ENCODE measurements around the gene CBY2.

CBY2 gene

DNA sequence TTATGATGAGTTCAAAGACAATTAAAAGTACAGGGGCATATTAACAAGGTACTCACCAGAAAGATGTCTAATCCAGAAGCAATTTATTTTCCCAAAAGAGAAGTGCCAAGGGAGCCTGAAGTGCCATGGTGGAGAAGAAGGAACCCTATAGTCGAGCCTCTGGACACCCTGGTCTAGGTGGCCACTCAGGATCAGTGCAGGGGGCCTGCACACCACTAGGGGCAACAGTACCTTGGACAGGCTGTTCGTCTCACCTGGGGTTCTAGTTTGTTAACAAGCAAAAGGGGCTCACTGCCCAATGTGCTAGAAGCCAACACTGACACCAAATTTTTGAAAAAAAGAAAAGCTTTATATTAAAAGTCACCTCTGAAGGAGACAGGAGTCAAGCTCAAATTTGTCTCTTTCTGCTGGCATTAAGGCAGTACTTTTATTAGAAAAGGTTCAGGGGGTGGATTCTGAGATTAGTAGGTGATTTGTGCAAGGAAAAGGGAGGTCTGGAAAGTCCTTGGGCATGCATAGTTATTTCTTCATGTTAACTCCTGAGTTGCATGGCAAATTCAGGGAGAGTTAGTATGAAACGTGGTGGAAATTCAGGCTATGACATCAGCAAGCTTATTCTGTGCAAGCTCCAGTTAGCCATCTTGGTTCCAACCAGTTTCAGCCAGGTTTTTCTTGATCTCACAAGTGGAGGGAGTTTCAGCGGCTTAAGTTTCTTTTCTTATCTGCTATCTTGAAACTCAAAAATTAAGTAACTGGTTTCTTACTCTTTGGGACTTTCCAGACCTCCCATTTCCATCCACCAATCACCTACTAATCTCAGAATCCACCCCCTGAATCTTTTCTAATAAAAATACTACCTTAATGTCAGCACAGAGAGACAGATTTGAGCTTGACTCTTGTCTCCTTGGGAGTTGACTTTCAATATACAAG is 884 bp upstream of the CBY2 start:
- DNase-seq (ENCODE audit: low spot score) = no peak

DNA sequence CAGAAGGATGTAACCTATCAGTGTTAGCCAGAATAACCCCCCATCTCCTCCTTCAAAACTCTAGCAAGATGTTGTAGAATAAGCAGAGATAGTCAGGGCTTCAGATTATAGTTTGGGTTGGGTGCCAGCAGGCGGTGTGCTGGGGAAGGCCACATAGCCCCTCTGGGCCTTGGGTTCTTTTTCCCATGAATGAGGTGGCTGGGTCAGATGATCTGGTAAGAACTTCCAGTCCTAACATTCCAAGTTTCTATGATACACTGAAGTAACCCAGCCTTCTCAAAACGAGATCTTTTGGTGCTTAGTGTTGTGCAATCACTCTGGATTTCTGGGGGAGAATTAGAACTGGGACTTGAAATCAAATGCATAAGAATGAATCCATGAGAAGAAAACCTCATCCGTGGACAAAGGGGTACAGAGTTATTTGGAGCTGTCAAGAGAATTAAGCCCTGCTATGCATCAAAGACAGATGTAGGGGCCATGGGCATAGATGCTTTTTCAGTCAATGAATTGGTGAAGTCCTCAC is 810 bp downstream of the CBY2 start:
- no peak for DNase-seq (ENCODE audit: low spot score)

DNA sequence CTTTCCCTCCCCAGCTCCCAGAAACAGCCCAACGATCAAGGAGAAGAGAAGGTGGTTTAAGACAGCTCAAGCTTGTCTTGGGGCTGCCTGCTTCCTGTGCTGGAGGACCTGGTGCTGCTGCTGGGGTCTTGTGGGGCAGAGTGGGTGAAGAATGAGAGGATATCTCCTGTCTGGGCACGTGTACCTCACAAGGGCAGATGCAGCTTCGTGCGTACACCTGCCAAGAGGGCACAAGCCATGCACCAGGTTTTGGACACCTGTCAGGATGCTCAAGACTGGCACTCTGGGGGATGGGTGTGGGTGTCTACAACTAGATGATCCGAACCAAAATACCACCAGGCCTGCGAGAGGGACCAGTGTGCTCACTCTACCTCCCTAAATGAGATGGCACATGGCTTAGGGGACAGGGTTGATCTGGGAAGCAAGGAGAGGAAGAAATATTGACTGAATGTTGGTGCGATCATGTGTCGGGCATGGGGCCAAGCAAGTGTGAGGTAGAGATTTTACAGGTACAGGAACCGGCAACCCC is 2.2 kb downstream of the CBY2 start:
- DNase-seq (ENCODE audit: low spot score) = no peak

DNA sequence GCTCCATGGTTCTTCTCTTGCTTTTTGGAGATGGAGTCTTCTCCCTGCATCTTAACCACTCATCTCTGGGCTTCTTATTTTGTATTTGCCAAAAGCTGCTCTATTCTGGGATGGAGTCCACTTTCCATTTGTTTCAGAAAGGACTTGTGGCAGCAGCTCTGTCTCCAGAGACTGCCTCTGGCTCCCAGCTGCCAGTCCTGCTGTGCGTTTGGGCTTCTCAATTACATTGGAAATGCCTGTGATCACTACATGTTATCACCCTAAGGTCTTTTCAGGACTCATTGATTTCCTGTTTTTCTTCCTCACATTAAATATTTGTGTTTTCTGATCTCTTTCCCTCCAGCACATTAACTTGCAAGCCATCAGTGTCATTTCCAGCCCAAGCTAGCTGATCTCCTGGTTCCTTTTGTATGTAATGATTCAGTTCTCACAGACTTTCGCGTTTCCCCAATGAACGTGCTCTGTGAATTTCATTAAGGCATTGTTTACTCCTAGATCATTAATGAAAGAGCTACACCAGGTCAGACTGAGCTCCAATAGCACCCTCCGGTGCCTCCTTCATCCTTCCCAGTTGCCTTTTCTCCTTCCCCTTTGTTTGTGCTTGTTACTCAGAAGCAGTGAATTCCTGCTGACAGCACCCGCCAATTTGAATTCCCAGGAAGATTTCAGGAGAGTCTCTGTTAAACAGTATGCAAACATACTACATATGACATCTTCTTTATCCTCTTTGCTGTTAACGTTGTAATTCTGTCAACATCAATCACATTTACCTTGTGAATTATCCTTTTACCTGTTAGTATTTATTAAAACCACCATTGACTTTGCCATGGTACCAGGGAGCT is 3.0 kb downstream of the CBY2 start:
- DNase-seq (ENCODE audit: low spot score) = no peak

DNA sequence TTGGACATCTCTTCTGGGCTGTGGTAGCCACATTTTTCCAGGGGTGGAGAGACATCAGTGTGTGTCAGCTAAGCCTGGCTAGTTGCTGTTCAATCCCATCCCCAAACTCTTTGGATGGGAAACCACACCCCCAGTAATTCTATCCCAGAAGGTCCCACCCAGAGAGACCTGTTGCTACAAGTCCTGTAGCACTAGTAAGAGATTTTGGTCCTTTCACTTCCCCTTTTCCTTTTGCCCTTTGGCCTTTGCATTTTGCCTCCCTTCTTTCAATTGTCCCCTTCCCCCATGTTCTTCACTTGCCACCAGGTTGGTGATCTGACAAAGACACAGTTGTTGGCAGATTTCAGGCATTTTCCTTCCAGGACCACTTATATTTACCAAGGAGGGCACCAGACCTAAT is 3.8 kb downstream of the CBY2 start:
- no peak for DNase-seq (ENCODE audit: low spot score)

DNA sequence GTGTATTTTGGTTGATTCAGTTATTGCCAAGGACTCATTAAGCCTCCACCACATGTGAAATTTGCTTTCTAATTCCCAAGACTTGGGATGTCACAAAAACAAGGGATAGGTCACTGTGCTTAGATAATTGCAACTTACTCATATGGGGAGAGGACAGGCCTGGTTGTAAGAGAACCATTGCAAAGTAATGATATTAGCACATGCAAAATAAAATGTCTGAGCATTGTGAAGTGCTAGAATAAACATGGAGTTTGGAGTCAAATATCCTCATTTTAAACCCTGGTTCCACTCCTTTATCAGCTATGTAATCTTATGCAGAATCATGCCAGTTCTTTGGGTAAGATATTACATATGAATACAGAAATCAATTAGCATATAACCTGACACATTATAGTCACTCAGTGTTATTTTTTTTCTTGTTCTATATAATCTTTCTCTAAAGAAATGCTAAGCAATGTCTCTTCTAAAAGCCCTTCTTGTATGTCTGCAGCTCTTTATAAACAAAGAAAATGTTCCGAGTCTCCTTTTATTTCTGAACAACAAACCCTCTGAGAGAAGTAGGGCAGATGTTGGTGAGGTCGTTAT is 5.5 kb downstream of the CBY2 start:
- DNase-seq (ENCODE audit: low spot score) = no peak

DNA sequence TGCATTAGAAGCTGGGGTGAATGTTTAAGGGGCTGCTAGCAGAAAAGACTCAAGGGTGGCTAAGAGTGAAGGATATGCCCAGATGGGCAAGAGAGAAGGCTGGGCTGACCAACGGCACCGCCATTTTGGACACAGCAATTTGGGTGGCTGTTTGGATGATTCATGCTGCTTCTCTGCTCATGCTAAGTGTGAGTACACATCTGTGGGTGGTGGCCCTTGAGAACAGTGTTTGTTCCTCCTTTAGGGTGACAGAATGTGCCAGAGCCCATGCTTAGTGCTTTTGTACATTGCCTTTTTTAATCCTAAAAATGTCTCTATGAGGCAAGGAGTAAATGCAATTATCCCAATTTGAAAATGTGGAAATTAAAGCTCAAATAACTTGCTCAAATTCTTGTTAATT is 9.8 kb downstream of the CBY2 start:
- DNase-seq (ENCODE audit: low spot score) = no peak

DNA sequence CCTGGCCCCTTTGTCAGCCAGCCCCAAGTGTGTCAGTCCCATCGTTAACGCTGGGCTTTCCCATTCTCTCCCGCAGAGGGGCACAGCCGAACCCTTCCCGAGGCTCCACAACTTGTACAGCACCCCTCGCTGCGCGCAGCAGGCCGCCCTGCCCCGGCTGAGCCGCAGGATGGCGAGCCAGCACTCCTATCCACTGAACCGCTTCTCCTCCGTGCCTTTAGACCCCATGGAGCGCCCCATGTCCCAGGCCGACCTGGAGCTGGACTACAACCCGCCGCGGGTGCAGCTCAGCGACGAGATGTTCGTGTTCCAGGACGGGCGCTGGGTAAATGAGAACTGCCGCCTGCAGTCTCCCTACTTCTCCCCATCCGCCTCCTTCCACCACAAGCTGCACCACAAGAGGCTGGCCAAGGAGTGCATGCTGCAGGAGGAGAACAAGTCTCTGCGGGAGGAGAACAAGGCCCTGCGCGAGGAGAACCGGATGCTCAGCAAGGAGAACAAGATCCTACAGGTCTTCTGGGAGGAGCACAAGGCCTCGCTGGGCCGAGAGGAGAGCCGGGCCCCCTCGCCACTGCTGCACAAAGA is 11.1 kb downstream of the CBY2 start:
- no peak for DNase-seq (ENCODE audit: low spot score)

DNA sequence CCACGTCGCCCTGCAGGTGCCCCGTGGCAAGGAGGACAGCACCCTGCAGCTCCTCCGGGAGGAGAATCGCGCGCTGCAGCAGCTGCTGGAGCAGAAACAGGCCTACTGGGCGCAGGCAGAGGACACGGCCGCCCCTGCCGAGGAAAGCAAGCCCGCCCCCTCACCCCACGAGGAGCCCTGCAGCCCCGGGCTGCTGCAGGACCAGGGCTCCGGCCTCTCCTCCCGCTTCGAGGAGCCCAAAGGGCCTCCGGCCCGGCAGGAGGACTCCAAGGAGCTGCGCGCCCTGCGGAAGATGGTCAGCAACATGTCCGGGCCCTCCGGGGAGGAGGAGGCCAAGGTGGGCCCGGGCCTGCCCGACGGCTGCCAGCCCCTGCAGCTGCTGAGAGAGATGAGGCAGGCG is 11.6 kb downstream of the CBY2 start:
- no peak for DNase-seq (ENCODE audit: low spot score)

DNA sequence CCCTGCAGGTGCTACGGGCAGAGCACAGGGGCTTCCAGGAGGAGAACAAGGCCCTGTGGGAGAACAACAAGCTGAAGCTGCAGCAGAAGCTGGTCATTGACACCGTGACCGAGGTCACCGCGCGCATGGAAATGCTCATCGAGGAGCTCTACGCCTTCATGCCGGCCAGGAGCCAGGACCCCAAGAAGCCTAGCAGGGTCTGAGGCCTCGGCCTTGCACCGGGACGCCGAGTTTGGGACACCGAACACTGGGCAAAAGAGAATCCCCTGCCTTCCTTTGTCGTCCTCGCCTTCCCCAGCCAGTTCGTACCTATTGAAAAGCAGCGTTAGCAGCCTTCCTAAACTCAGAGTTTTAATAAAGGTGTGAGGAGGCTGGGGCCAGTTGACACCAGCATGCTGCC is 12.1 kb downstream of the CBY2 start:
- no peak for DNase-seq (ENCODE audit: low spot score)

DNA sequence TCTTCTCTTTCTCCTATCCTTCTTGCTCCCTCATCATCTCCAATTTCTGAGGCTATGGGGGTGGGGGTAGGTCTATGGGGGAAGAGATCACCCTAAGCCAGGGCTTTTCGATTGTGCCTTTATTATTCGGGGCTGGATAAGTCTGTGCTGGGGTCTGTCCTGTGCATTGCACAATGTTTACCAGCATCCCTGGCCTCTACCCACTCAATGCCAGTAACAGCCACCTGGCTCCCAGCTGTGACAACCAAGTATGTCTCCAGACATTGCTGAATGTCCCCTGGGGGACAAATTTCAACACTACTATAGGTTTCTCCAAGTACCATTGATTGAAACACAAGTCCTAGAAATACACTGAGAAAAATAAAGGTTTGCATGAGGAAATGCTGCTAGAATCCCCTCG is 13.2 kb downstream of the CBY2 start:
- no peak for DNase-seq (ENCODE audit: low spot score)

DNA sequence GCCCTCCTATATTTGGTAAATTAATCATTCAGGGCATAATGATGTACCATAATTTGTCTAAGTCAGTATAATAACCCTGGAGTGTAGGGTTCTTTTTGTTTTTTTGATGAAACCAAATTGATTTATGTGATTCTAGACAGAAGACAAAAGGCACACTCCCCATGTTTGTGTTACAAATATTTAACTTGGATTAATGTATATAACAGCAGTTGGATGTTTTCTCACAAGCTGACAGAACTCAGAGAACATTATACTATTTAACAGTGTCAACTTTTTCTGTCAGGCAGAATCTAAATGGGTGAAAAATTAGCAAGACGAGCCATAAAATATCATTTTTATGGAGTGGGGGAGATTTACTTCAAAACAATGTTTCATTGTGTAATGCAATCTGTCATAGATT is 15.2 kb downstream of the CBY2 start:
- no peak for DNase-seq (ENCODE audit: low spot score)

DNA sequence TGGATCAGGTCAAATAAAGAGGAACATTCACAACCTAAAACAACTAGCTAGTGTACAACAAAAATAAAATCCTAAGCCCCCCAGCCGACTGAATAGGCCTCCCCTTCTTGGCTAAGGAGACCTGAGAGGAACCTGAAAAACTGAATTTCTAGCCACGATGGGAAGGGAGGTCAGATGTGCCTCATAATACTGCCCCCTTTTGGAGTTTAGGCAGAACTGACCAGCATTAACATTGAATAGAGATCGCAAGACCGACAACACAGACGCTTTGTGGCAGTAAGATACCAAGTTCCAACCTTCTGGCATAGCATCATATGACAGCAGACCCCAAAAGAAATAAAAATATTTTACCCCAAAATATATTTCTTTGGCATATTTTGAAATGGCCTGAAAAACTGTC is 15.9 kb downstream of the CBY2 start:
- DNase-seq (ENCODE audit: low spot score) = peak; percentile 4

DNA sequence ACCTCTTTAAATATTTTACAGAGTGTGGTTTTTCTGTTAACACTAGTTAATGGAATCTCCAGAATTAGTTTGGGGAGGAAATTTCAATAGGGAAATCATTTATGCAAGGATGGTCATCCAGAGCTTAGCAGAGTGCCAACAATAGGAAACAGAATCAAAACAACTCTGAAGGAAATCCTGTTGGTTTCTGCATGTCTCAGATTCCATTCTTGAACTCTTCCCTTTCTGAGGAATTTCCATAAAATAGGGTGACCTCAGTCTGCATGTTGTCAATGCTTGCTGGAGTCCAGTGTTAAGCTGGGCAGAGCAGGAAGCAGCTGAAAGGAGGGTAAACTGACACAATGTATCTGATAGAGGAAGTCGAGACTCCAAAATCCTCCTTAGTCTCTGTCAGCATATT is 16.9 kb downstream of the CBY2 start:
- DNase-seq (ENCODE audit: low spot score) = no peak

DNA sequence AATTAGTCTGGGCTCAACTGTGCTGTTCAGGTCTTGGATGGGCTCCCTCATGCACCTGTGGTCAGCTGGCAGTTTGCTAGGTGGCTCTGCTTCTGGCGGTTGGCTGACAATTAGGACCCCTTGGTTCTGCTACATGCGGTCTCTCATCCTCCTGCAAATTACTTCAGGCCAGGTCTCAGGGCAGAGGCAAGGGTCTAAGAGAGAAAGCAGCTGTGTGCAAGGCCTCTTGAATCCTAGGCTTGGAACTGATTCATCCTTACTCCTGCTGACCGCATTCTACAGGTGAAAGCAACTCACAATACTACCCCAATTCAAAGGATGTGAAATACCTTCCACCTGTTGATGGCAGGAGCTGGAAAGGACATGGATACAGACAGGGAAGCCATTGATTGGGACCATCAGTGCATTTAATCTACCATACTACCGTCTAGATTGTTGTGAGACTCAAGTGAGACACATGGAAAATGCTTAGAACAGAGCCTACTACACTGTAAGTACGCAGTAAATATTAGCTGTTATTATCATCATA is 19.1 kb downstream of the CBY2 start:
- no peak for DNase-seq (ENCODE audit: low spot score)

DNA sequence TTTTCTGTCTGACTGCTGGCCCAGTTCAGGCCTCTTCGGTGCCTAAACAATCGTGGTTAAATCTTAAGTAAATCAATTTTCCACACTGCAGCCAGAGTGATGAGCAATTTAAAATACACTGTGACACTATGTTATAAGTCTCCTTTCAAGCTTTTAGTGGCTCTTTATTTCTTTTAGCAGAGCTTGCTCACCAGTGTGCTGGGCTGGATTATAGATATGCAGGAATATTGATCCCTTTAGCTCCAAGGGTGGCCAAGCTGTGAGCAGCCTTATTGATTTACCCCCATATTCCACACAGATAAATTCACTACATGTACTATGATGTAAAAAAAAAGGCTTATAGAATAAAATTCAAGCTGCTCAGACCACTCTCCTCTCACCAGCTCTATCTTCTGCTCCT is 21.7 kb downstream of the CBY2 start:
- no peak for DNase-seq (ENCODE audit: low spot score)

DNA sequence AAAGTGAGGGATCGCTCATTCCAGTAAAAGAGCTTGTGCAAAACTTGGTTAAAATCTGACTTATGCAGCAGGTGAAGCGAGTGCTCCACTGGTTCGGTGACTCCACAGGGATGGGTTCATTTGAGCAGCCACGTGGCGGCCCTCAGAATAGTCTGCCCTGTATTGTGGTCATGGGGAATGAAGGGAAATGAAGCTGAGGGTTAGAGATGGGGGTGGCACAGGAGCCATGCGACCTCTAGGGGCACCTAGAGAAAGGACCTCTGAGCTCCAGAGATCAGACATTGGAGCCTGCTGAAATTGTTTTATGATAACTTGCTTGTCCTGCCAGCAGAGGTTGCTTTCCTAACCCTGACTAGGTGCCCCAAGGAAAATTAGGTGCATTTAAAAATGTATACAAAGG is 26.6 kb downstream of the CBY2 start:
- DNase-seq (ENCODE audit: low spot score) = no peak

DNA sequence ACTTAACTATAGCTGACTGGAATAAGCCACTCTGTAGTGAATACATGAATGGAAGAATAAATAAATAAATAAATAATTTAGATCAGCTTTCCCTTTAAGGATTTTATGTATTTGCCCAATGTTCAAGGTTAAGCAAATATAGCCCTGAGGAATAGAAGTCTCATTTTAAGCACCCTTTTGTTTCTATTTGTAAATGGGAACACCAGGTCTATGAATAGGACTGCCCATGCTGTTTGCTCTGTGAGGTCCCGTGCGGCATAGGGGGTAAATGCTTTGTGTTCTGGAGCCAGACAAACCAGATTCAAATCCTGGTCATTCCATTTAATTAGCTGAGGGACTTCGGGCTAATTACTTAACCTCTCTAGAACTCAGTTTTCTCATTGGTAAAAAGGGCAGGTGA is 29.3 kb downstream of the CBY2 start:
- no peak for DNase-seq (ENCODE audit: low spot score)

DNA sequence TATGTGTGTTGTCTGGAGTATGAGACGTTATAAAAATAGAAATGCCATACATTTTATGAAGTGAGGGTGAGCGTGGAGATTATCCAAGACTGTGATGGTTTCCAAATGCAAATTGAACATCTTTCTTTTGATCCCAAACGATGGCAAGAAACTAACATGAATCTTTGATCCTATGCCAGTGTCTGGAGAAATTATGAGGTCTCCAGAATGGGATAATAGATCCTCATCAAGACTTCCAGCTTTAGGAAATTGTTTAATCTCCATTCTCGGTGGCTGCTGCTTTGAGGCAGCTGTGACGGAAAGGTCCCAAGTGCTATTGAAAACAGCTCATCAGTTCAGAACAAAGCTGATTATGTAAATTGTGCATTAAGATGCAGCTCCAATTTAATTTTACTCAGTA is 30.8 kb downstream of the CBY2 start:
- no peak for DNase-seq (ENCODE audit: low spot score)

DNA sequence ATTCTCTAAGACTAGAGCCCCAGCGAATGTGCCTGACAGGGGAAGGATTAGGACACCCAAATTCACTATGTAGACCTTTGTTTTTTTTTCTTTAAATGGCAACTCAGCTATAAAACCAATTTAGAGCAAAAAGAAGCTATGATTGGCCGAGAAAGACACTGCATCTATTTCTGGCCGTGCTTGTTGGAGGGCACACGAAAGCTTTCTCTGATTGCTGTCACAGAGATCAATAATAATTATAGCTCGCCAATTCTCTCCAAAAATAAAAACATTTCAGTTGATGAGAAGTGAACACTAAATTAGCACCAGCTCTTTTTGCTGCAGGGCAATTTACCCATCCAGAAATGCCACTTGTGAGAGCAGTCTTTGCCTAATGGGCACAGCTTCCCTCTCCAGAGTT is 31.2 kb downstream of the CBY2 start:
- no peak for DNase-seq (ENCODE audit: low spot score)

DNA sequence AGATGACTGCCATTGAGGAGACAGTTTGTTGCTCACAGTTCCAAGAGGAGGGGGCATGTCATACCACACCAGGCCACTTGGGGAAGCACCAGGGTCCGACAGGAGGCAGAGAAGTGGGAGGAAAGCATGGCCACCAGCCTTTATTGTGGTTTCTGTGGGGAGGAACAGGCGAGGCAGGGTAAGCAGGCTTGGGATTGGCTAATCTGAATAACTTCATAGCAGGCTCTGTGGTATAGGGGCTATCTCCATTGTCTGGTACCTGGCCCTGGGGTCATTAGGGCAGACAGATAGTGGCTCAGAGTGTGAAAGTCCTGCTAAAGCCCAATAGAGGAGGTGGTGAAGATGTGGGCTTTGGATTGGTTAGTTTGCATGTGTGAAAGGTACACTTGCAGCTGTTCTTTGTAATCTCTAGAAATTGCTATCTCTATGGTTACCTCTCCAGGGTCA is 35.5 kb downstream of the CBY2 start:
- no peak for DNase-seq (ENCODE audit: low spot score)

DNA sequence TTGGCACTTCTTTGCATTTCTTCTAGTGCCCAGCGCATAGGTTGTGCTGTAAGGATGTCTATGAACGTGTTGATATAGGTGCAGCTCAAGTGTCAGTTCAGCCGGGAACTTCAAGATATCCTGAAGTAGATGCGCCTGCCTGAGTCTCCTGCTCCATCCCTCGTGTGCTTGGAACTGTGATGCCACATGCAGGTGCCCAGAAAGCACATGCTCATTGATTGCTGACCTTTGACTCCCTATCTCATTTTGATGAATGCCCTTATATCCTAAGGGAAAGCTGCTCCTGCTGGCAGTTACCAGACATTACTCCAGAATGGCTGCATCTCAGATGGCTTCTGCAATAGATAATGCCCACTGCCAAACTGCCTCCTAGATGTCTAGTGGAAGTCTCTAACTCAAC is 40.9 kb downstream of the CBY2 start:
- no peak for DNase-seq (ENCODE audit: low spot score)

Data from cerebellar cortex (tissue), 1 donor.